Erythroblast (primary cell): ENCODE data around the gene BAIAP2L1.

ENCODE experiments used
- GATA1 ChIP-seq: IDR thresholded peaks from 2 replicates; pipeline ENCODE4 v1.6.1; 2011; ENCODE audit warnings: low read depth, mild to moderate bottlenecking, control low read depth, low read length, moderate library complexity
- POLR2A ChIP-seq: IDR thresholded peaks from 2 replicates; pipeline ENCODE4 v1.6.1; 2011; ENCODE audit warnings: mild to moderate bottlenecking, low read length

DNA sequence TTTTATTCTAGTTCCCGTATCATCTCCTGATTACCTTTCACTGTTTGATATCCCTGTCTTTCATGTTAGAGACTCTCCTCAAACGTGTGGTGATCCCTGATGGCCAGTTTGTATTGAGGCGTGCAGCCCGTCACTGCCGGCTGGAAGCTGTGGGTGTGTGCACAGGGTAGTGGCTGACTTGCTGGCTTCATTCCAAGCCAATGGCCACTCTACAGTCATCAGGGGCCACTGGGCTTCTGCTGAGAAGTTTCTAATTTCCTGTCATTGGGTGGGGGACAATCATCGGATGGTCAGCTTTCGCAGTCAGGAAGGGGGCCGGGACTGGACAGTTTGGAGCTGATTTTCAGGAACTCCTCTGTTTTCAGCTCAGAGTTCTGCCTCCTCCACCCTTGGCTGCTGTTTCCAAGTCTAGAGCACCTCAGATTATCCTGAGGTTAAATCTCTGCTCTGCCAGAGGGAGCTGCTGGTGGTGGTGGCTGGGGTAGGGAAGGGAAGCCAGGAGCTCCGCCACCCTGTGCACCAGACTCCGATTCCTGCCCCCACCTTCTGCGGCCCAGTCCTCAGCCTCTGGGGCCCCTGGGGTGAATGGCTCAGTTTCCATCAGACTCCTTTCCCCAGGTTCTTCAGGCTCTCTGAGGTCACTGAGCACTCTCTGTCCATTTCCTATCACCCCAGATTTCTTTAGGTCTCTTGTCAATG, 34.9 kb downstream of the BAIAP2L1 start:
- no peak for TF ChIP-seq POLR2A
- no peak for TF ChIP-seq GATA1
